Ovary (tissue), 9 donors: ENCODE results near the gene SLC26A1. TPM values are rescaled to one million over a fixed set of nuclear protein-coding genes. Genes with fewer than 3 reads are reported as not detected.

Experiments used
- DNase-seq, 5 donors: peaks; one replicate each; pipeline ENCODE4 v3.0.0-alpha.2; 2019 to 2020
- H3K27ac ChIP-seq, 2 donors: fragments of 200-600 bp; one replicate each; pipeline versions ENCODE4 v1.5.1 to v1.8.0; 2019 to 2022
- H3K27me3 ChIP-seq: fragments of 200-600 bp; one replicate; pipeline ENCODE4 v1.8.0; 2022
- H3K36me3 ChIP-seq: fragments of 200-600 bp; sonication (generic); one replicate; pipeline ENCODE4 v1.5.1; 2019
- H3K4me1 ChIP-seq: one replicate; pipeline ENCODE4 v1.8.1; 2013; ENCODE audit warnings: mild to moderate bottlenecking, moderate library complexity; ENCODE audit not compliant: insufficient read depth
- H3K4me3 ChIP-seq: fragments of 200-600 bp; sonication (generic); one replicate; pipeline ENCODE4 v1.5.1; 2017
- H3K9me3 ChIP-seq, 2 donors: fragments of 200-600 bp in 1 of 2; sonication (generic) in 1 of 2; one replicate each; pipeline versions ENCODE4 v1.5.1 to v1.8.1; 2013 to 2019; ENCODE audit warnings: mild to moderate bottlenecking in 1 of 2, moderate library complexity in 1 of 2
- EP300 ChIP-seq: sonication (generic); formaldehyde crosslinking; IDR thresholded peaks from one replicate; pipeline ENCODE4 v1.6.1; 2017; ENCODE audit warnings: antibody characterized with exemption
- POLR2A ChIP-seq: fragments of 450-650 bp; IDR thresholded peaks from one replicate; pipeline ENCODE4 v1.6.1; 2017; ENCODE audit warnings: antibody characterized with exemption, mild to moderate bottlenecking, moderate library complexity
- WGBS, 3 donors: extraction: QIAGEN DNeasy Blood & Tissue Kit in 1 of 3; methylation state at CpG; one replicate each; pipeline versions ENCODE4 v1.1.5 to v1.1.7; 2013 to 2017; 5-methylcytosine and 5-hydroxymethylcytosine counted together
- intact Hi-C, 4 donors: fragments of 100-400 bp; cut with DNase I; formaldehyde crosslinking; loops; one replicate each; pipeline versions ENCODE4 v1.11.0 to v1.15.1; 2022 to 2023
- polyA plus RNA-seq, 2 donors: library from polyadenylated mRNA; stranded (reverse); fragments of 200-250 nt in 1 of 2; fragments of 350-450 nt in 1 of 2; fragmentation: Illumina TruSeq in 1 of 2; extraction: RNeasy Lipid Tissue Mini Kit (QIAGEN cat#74804) in 1 of 2; gene quantifications; one replicate each; pipeline ENCODE4 v1.2.3, GENCODE V29; 2013 to 2014
- total RNA-seq, 7 donors: library from RNA; depleted of rRNA in 2 of 7; stranded (reverse); fragments of >200 nt in 2 of 7; fragmentation: NEBNext Ultra II Directional in 3 of 7; extraction: Animal tissue kit (Norgen Biotek cat#: 25700) in 3 of 7; gene quantifications; one replicate each; pipeline versions ENCODE4 v1.1.0 to v1.2.4, GENCODE V29; 2016 to 2023
- TF ChIP-seq, protein P1 (sequence below), 3 donors: fragments of 450-650 bp in 2 of 3; fragments of 200-600 bp in 1 of 3; IDR thresholded peaks; one replicate each; pipeline versions ENCODE4 v1.5.1 to v1.8.0; 2016 to 2022; ENCODE audit warnings: antibody characterized with exemption in 3 of 3, mild to moderate bottlenecking in 1 of 3
- donor health status: DM: no; HTN: no; CAD: no; lungs with moderate emphysema.
- donor health status: DM: no; HTN: no; CAD: no.
- donor health status: Bipolar disorder and iron deficiency.
- donor health status: DM: yes; HTN: yes; CAD: no.
- donor health status: DM: no; HTN: no; CAD: no.
- donor health status: DM: yes; HTN: yes; CAD: no.

SLC26A1 gene
- total and polyA plus RNA-seq, 9 donors = 0.10 to 1.1 (median 0.25) TPM; not detected in 1

DNA sequence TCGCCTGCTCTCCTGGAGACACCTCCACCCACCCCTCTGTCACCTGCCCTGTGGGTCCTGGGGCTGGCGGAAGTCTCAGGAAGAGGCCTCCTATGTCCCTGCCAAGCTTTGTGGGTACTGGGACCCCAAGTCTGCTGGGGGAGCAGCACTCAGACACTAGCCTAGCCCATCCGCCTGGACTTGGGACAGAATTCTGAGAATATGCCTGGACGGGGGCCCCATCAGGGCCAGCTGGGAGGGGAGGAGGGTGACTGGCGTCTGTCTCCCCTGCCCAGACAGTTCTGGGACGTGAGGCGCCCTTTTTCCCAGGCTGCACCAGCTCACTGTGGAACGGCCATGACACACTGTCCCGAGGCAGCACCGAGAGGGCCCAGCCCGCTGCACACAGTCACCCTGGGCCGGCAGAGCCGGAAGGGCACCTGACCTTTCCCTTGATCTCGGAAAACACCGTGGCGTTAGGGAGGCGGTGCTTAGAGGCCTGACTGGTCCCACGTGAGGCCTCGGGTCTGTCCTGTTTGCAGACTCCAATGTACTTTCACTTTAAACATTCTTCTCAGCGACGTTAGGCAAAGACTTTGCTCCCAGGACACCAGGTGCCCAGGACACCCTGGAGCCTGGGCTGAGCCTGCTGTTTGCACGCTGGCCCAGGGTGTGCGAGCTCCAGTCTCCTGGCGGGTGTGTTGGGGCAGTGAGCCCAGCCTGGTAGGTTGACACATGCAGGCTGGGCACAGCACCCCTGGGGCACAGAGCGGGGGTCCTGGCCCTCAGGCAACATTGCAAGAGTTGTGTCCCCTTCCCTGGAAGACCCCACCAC is 700 bp downstream of the SLC26A1 start:
- no peaks in the 10 kb centered on the region for H3K9me3 ChIP-seq
- no peak overlapping the region for H3K4me3 ChIP-seq
- no peaks in the 10 kb centered on the region for H3K36me3 ChIP-seq
- 52 to 78% (median 59%) methylated on average over 23 to 25 of the region's 25 CpGs for WGBS, 3 donors
- peaks cover 8% of the 10 kb centered on the region for H3K4me1 ChIP-seq
- TF ChIP-seq EP300 (no peak), POLR2A (no peak)
- TF ChIP-seq, protein P1, sequence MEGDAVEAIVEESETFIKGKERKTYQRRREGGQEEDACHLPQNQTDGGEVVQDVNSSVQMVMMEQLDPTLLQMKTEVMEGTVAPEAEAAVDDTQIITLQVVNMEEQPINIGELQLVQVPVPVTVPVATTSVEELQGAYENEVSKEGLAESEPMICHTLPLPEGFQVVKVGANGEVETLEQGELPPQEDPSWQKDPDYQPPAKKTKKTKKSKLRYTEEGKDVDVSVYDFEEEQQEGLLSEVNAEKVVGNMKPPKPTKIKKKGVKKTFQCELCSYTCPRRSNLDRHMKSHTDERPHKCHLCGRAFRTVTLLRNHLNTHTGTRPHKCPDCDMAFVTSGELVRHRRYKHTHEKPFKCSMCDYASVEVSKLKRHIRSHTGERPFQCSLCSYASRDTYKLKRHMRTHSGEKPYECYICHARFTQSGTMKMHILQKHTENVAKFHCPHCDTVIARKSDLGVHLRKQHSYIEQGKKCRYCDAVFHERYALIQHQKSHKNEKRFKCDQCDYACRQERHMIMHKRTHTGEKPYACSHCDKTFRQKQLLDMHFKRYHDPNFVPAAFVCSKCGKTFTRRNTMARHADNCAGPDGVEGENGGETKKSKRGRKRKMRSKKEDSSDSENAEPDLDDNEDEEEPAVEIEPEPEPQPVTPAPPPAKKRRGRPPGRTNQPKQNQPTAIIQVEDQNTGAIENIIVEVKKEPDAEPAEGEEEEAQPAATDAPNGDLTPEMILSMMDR (IDR thresholded peaks at IDR 0.05) = no peak
- intact Hi-C loops = no loop called here
- H3K27ac ChIP-seq = no peak overlapping the region
- peak in 1 of 5 donors; percentile 50 for DNase-seq
- H3K27me3 ChIP-seq = no peaks in the 10 kb centered on the region

DNA sequence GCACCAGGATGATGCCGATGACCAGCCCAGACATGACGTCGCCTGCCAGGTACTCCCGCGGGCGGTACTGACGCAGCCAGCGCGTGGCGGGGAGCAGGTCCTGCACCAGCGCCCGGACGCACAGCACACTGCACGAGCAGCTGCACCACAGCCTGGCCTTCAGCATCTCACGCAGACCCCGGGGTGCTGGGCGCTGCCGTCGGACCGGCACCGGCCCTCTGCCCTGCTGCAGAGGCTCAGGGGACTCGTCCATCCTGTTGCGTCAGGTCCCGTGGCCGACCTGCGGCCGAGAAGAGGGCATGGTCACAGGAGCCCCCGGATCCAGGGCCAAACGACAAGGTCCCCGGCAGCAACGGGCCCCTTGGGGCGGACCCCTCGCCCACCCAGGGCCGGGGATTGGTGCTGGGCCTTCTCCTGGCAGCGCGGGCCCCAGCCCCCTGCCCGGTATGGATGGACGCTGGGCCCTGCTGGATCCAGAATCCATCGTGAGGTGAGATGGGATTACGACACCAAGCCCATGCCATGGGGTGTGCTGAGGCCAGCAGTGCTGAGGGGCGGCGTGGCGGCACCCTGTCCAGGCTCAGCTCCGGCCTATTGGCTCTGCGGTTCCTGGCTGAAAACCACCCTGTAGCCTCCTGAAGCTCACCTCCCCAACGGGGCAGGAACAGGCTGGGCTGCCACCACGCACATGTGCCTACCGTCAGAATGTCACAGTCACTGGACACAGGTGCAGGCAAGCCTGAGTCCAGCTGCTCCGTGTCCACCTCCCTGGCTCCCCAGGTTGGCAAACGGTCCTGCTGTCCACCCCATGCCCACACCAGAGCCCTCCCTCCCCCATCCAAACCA is 1.5 kb downstream of the SLC26A1 start:
- DNase-seq = peak in 1 of 5 donors; percentile 36
- Histone ChIP-seq H3K27me3 (no peaks in the 10 kb centered on the region), H3K36me3 (no peaks in the 10 kb centered on the region), H3K4me1 (peaks cover 10% of the 10 kb centered on the region), H3K27ac (no peak overlapping the region), H3K9me3 (no peaks in the 10 kb centered on the region), H3K4me3 (no peak overlapping the region)
- intact Hi-C loops = no loop called here
- 91 to 94% (median 93%) methylated on average over 48 to 50 of the region's 50 CpGs for WGBS, 3 donors
- no peak for TF ChIP-seq EP300
- no peak for TF ChIP-seq POLR2A
- TF ChIP-seq, protein P1 (IDR thresholded peaks at IDR 0.05) = no peak

DNA sequence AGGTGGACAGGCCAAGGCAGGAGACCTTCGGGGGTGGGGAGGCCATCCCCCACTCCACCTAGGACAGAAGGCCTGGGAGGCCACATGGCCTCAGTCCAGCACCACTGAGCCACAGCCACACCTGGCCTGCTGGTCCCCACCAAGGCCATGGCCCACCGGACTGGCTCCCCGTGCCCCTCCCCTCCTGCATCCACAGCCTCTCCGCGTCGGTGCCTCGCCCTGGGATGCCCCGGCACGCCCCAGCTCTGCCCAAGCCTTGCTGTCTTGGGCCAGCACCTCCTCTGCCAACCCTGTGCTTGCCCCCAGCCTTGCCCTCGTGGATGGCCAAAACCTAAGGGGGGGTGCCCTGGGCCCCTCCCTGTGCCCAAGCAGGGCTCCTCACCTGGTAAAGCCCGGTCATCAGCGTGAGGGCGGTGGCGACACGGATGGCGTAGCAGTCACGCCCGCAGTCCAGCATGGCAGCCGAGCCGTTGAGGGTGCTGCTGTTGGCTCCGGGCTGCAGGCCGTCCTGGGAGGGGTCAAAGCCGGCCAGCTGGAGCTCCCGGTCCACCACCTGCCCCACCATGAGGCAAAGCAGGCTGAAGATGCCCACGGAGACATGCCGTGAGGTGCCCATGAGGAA is 2.3 kb downstream of the SLC26A1 start:
- no peak for DNase-seq
- H3K27me3 ChIP-seq = no peaks in the 10 kb centered on the region
- TF ChIP-seq EP300 (no peak), POLR2A (no peak)
- TF ChIP-seq, protein P1 (IDR thresholded peaks at IDR 0.05) = no peak
- H3K36me3 ChIP-seq = no peaks in the 10 kb centered on the region
- no peak overlapping the region for H3K27ac ChIP-seq
- 91 to 94% (median 91%) methylated on average over 25 to 26 of the region's 26 CpGs for WGBS, 3 donors
- no peaks in the 10 kb centered on the region for H3K9me3 ChIP-seq
- intact Hi-C loops = no loop called here
- peaks cover 13% of the 10 kb centered on the region for H3K4me1 ChIP-seq
- no peak overlapping the region for H3K4me3 ChIP-seq

DNA sequence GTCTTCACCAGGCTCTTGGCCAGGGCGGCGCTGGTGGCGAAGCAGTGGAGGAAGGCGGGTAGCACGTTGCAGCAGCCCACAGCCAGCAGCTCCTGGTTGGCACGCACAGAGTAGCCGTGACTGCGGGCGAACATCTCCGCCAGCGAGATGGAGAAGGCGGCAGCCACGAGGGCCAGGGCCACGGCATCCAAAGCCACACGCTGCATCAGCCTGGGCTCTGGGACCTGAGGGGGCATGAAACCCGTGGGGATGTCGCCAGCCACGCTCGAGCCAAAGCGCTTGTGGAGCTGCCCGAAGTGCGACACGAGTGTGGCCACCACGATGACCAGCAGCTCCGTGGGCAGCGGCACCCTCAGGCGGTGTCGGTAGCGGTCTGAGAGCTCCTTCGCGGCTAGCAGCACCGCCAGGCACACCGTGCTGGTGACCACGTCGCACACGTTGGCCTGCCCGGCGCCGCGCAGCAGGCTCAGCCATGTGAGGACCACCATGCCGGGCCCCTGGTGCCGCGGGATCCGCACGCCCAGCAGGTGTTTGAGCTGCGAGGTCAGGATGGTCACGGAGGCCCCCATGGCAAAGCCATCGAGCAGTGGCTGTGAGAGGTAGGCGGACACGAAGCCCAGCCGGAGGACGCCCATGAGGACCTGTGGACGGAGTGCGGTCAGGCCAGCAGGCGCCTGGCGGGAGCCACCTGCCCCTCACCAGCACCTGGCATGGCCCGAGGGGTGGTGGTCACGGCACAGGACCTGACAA is 3.3 kb downstream of the SLC26A1 start:
- Histone ChIP-seq H3K9me3 (no peaks in the 10 kb centered on the region), H3K36me3 (no peaks in the 10 kb centered on the region), H3K27me3 (no peaks in the 10 kb centered on the region), H3K4me1 (peaks cover 14% of the 10 kb centered on the region), H3K4me3 (no peak overlapping the region), H3K27ac (no peak overlapping the region)
- intact Hi-C loops = loop anchor here in 3 of 4 donors (5.0 to 10.0 kb wide), 3 partner anchors 245 to 255 kb away; no protein-coding TSS in a partner anchor
- DNase-seq = peak in 1 of 5 donors; percentile 36
- 94 to 96% (median 94%) methylated on average over 56 to 58 of the region's 58 CpGs for WGBS, 3 donors
- TF ChIP-seq EP300 = no peak
- no peak for TF ChIP-seq POLR2A
- TF ChIP-seq, protein P1 (IDR thresholded peaks at IDR 0.05) = no peak
